PC-9 (cell line): Measurements from ENCODE around the gene CALR3.

Experiments used
- CTCF ChIP-seq: fragments of 200-600 bp; sonication (generic); conservative IDR thresholded peaks from 2 replicates; pipeline ENCODE4 v1.6.1; 2017; ENCODE audit warnings: mixed run types, antibody characterized with exemption, mild to moderate bottlenecking, moderate library complexity
- EZH2 ChIP-seq: fragments of 200-600 bp; sonication (generic); IDR thresholded peaks from 2 replicates; pipeline ENCODE4 v1.8.0; 2017; ENCODE audit warnings: antibody characterized with exemption, low read depth

- TF ChIP-seq CTCF, result no peak
- no peak for TF ChIP-seq EZH2
These were observed 36.7 kb upstream of the CALR3 start for GRCh38 chr19:16532440-16533234.
